Fibroblast of gingiva (primary cell): ENCODE results near the gene BID.
A peak's percentile ranks its signal among the peaks of the same experiment; 100 is the strongest.

ENCODE experiments used
- DNase-seq: peaks from one replicate; pipeline ENCODE4 v3.0.0-alpha.2; 2011; ENCODE audit warnings: low read depth

BID gene

DNA sequence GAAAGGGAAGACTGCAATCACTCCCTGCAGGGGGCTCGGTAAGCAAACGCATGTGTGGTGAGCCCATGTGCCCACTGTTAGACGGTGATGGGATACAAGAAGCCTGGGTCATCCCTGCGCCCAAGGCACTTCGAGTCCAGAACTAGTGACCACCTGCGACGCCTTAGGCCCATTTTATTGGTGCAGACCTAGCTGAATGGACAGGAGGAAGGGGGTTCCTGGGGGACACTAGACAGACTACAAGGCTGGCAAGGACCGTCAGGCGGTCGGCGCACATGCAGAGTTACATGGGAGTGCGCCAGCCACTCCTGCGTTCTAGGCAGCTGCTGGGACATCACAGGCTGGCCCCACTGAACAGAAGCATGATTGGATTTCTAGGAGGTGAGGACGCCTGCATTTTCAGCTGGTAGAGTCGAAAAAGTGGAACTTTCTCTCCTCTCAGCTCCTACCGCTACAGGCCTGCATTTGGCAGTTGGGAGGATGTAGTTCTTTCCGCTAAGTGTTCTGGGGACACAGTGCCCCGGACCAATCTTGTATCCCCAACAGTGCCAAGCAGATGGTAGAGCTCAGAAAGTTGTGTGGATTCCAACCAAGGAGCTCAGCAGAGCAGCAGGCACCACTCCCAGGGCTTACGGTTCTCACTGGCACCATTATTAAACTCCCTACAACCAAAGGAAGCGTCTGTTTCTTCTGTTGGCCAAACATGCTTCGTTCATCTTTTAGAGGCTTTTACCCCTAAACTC lies 35.7 kb downstream of the BID start:
- no peak for DNase-seq

DNA sequence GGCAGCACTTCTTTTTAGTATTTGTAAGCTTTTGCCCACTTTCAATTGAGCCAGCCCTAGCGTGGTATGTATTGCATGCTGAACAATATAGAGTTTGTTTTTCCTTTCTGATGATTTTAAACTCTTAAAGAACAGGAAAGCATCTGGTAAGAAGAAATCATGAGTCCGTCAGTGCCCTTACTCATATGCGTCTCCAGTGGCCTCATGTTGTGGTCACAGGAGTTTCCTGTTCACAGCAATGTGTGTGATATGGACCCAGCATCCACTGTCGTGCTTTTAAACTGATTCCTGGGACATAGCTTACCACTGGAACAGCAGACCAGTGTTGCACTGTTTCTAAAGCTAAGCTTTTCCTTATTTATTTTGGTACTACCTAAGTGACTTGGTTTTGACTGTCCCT lies 40.1 kb downstream of the BID start:
- DNase-seq, result peak; percentile 24

GRCh38 chr22:17733466-17733865 lies 40.8 kb downstream of the BID start:
- DNase-seq, result peak; percentile 27

- DNase-seq, result no peak
Measured at GRCh38 chr22:17732251-17732854, 41.9 kb downstream of the BID start.

DNA sequence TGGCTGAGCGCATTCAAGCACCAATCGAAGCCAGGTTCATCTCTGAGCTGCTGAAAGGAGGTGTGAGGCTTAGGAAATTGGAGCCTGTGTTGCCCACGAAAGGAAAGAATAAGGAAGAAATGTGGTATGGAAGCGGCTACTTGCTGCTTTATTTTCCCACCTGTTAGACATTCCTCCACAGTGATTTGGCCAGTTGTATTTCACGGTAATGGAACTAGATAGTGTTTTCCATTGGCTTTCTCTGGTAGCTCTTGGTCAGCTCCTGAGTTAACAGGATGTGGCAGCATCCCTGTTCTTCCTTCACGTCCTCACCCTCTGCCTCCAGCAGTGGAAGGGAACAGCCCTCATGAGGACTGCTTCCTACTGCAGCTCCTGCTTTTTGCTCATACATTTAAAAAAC lies 44.7 kb downstream of the BID start:
- DNase-seq, result no peak

DNA sequence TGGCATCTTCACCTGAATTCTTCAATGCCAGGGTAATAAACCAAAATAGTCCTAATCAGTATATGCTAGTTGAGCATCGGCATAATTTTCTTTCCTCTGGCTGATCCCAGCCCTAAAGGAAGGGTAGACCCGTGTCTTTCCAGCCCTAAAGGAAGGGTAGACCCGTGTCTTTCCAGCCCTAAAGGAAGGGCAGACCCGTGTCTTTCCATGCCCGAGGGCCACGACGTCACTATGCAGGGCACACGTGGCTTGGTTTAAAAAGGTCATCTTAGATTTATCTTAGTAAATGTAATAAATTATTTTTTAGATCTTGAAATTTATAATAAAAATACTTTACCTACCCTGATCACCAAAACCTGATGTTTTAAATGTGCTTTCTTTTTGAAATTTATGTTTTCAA lies 45.5 kb downstream of the BID start:
- DNase-seq, result no peak

GRCh38 chr22:17726928-17727897 lies 47.1 kb downstream of the BID start:
- no peak for DNase-seq

GRCh38 chr22:17726006-17726927 lies 48.0 kb downstream of the BID start:
- DNase-seq, result peak; percentile 72

GRCh38 chr22:17725500-17725796 lies 48.8 kb downstream of the BID start:
- no peak for DNase-seq

- DNase-seq, result no peak
Measured at GRCh38 chr22:17724678-17725499, 49.4 kb downstream of the BID start.

DNA sequence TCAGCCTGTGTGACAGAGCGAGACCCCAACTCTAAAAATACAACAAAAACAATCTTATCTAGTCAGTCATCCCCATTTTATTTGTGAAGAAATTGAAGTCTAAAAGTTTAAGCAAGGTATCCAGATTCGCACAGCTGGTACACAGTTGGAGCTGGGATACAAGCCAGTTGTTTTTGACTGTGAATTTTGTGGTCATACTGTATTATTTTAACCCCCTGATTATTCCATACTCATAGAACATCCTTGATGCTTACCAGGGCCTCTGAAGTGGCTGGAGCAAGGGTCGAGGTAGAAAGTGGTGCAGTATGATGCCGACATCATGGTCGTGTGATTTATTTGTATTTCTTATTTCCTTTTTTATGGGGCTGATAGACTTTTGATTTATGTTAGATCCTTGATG lies 50.0 kb downstream of the BID start:
- peak; percentile 47 for DNase-seq

DNA sequence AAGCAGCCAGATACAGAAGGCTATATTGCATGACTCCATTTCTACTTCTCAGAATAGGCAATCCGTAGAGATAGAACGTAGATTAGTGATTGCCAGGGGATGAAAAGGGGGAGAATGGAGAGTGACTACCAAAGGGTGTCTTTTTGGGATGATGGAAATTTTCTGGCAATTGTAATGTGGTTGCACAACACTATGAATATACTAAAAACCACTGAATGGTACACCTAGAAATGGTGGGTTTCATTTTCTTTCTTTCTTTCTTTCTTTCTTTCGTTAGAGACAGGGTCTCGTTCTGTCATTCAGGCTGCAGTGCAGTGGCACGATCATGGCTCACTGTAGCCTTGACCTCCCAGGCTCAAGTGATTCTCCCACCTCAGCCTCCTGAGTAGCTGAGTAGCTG lies 54.4 kb downstream of the BID start:
- no peak for DNase-seq

- DNase-seq, result peak; percentile 97
Measured at GRCh38 chr22:17717708-17718107, 56.6 kb downstream of the BID start.

DNA sequence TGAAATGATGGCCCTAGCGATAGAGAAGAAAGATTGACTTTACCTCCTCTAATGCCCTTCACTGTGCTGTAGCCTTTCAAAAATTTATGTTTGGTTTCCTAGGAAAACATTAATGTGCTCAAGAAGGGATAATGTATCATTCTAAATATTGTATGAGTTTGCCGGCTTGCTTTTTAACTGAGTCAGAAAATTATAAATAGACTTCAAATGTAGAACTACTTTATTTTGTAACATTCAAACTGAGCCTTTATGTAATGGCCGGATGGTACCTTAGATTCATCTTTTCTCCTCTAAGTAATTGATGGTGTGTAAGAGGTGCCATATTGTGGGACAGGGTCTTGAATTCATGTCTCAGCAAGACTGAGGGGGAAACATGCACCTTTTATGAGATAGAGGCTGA lies 57.7 kb downstream of the BID start:
- DNase-seq, result no peak

- no peak for DNase-seq
Measured at GRCh38 chr22:17712441-17712840, 61.8 kb downstream of the BID start.

- DNase-seq, result no peak
Measured at GRCh38 chr22:17710023-17710422, 64.2 kb downstream of the BID start.

DNA sequence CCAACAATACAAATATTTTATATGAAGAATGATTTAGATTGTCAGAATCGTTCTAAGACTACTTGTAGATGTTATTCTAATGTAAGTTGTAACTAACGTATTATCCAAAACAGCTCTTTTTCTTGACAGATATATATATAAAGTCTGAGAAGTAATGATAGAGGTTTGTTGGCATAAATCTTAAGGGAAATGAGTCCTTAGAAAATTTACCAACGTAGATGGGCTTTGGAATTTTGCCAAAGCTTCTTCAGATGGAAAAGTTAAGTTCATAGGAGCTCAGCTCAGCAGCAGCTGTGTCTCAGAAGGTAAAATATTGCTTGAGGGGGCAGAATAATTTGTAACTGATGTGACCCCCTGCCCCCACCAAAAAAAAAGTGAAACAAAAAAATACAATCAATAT lies 66.7 kb downstream of the BID start:
- DNase-seq, result peak; percentile 17

DNA sequence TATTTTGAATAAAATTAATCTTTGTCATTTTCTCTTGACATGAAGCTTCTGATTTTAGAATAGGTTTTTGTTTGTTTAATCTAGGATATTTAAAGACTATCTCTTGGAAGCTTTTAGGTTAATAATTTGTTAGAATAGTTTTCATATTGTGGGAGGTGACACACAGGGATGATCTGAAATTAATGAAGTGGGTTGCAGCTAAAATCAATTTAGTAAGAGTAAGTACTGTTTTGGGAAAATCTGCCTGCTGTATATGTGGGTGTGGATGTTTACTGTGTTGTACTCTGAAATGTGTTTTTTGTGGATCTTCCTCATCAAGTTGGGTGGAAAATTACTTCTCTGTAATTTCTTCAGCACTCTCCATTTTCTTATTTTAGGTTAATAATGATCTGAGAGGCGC lies 67.3 kb downstream of the BID start:
- DNase-seq, result no peak

DNA sequence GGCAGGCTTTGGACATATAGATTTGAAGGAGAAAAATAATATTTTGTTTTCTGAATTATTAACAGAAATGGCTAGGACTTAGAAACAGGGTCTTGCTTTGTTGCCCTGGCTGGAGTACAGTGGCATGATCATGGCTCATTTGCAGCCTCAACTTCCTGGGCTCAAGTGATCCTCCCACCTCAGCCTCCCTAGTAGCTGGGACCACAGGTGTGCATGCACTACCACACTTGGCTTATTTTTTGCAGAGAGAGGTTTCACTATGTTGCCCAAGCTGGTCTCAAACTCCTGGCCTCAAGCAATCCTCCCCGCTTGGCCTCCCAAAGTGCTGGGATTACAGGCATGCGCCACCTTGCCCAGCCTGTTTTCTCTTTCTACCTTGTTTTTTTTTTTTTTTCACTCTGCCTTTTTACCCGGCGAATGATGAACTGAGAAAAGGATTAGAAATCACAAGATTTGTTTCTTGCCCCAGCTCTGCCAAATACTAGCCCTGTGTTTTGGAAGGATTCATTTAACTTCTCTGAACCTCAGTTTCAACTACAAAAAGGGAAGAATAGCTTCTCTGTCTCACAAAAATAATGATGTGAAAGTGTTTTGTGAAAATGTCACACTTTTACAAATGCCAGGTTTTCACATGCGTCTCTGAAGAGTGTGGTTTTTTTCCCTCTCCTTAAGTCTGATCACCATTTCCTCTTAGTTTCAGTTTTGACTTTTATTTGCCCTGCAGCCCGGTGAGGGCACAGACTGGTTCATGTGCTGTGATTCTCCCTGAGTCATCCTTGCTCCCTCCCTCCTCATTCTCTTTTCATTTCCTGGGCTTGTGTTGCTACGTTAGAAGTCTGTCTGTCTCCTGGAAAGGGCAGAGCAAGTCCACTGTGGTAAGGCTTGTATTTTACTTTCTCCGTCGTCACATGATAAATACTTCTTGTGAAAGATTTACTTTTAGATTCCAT lies 68.0 kb downstream of the BID start:
- DNase-seq, result peak; percentile 93

DNA sequence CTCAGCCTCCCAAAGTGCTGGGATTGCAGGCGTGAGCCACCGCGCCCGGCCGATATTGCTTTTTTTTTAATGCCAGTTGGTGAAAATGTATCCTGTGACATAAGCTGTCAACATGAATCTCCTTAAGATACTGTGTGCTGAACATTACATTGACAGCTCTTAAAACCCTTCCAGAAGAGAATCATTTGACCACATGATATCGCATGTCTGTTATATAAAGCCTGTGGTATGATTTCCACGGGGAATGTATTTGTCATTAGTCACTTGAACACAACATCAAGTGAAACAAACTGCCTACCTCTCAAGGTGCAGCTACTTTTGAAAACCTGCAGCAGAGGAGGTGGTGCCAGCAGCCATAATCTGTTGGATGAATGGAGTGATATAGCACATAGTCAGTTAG lies 68.7 kb downstream of the BID start:
- no peak for DNase-seq
